ENCODE measurements around the gene TOLLIP. TPM values are rescaled to one million over a fixed set of nuclear protein-coding genes. Genes with fewer than 3 reads are reported as not detected.

Gene TOLLIP
- polyA plus RNA-seq, 2 of the 4 experiments (the other 2 are of a cell fraction) = 26.5 to 37.9 TPM

DNA sequence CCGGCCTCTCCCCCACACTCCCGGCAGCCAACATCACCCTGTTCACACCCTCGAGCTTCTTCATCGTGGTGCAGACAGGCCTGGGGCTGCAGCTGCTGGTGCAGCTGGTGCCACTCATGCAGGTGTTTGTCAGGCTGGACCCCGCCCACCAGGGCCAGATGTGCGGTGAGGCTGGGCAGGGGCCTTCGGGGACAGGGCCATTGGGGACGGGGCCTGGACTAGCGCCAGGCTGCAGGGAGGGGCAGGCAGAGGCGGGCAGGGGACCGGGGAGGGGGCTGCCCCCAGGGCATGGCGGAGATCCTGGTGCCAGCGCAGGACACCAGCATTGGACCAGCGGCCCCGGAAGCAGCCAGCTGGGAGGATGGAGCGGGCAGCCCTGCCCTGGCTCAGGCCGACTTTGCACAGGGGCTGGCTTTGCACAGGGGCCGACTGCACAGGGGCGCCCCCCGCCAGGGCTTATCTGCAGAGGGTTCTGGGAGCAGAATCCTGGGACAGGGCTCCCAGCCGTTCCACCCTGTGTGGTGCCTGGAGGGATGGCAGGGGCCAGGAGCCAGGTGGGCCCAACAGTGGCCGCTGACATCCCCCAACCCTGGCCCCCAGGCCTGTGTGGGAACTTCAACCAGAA is 77.9 kb downstream of the TOLLIP start:
- H3K4me1 ChIP-seq = 0 out of 3 replicates have a peak, but pooled peaks cover 8% of the 10 kb centered on the region
- CTCF ChIA-PET = interaction anchor here (0.8 to 4.0 kb wide), 4 partner anchors 29 to 343 kb away, joined by 3 to 14 read pairs (median 4); no protein-coding TSS in a partner anchor
- 57% methylated on average over 5 of the region's 22 CpGs for WGBS (ENCODE audit: missing lambda C conversion rate)
- no peak overlapping the region; a peak in 1 of 6 replicates for H3K27ac ChIP-seq
- no peak overlapping the region for H3K4me2 ChIP-seq
- no peak for TF ChIP-seq RFX5 (IDR thresholded peaks at IDR 0.05)
- TF ChIP-seq FOSB (CRISPR knock-in tag; IDR thresholded peaks at IDR 0.05) = no peak
- TF ChIP-seq GATA3 (IDR thresholded peaks at IDR 0.05; ENCODE audit: borderline replicate concordance) = no peak
- TF ChIP-seq, protein P1, sequence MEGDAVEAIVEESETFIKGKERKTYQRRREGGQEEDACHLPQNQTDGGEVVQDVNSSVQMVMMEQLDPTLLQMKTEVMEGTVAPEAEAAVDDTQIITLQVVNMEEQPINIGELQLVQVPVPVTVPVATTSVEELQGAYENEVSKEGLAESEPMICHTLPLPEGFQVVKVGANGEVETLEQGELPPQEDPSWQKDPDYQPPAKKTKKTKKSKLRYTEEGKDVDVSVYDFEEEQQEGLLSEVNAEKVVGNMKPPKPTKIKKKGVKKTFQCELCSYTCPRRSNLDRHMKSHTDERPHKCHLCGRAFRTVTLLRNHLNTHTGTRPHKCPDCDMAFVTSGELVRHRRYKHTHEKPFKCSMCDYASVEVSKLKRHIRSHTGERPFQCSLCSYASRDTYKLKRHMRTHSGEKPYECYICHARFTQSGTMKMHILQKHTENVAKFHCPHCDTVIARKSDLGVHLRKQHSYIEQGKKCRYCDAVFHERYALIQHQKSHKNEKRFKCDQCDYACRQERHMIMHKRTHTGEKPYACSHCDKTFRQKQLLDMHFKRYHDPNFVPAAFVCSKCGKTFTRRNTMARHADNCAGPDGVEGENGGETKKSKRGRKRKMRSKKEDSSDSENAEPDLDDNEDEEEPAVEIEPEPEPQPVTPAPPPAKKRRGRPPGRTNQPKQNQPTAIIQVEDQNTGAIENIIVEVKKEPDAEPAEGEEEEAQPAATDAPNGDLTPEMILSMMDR (IDR thresholded peaks at IDR 0.05) = no peak
- TF ChIP-seq ESRRA (IDR thresholded peaks at IDR 0.05; ENCODE audit: borderline replicate concordance, low read length) = no peak
- no peak for TF ChIP-seq MAZ (IDR thresholded peaks at IDR 0.05; ENCODE audit: borderline replicate concordance, low read depth, low read length)
- TF ChIP-seq HEYL (CRISPR knock-in tag; IDR thresholded peaks at IDR 0.05) = no peak
- TF ChIP-seq HOXB13 (CRISPR knock-in tag; IDR thresholded peaks at IDR 0.05; ENCODE audit: low read depth) = no peak
- no peak for TF ChIP-seq KDM1A (IDR thresholded peaks at IDR 0.05; ENCODE audit: low read depth)
- H3K9me3 ChIP-seq = no peaks in the 10 kb centered on the region
- DNase-seq (ENCODE audit: low read depth in 1 of 2, low spot score in 1 of 2) (no peak), FAIRE-seq (no peak), ATAC-seq (no peak)
- POLR2A ChIA-PET = no interaction called here
- no peak overlapping the region for H3K4me3 ChIP-seq

DNA sequence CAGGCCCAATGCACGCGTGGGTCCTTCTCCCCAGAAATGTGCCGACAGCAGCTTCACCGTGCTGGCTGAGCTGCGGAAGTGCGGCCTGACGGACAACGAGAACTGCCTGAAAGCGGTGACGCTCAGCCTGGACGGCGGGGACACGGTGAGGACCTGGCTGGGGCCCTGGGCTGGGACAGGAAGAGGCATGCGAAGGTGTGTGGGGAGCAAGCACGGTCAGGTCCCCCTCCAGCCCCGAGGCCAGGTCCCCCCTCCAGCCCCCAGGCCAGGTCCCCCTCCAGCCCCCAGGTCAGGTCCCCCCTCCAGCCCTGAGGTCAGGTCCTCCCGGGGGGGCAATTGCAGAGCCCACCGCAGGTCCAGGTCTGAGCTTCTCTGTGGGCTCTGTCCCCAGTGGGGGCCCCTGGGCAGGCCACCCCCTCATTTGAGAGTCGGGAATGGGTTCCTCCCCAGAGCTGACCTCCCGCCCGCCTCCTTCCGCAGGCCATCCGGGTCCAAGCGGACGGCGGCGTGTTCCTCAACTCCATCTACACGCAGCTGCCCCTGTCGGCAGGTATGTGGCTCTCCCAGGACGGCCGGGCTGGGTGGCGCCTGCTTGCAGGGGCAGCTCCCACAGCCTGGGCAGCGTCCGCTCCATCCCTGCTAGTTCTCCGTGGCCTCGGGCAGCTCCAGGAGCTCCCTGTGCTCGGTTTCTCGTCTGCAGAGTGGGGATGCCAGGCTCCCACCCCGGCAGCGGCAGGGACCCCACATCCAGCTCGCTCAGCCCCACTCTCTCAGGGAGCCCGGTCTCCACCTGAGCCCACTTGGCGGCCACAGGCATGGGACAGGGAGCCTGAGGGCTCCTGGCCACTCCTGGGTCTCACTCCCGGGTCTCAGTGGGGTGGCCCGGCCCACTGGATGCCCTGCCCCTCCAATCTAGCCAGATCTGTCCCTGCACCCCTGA is 78.7 kb downstream of the TOLLIP start:
- ChIA-PET CTCF (interaction anchor here (1.1 to 4.0 kb wide), 6 partner anchors 10 to 180 kb away, joined by 3 to 14 read pairs (median 4); no protein-coding TSS in a partner anchor), POLR2A (no interaction called here)
- 0 out of 3 replicates have a peak, but pooled peaks cover 8% of the 10 kb centered on the region for H3K4me1 ChIP-seq
- H3K4me2 ChIP-seq = no peak overlapping the region
- DNase-seq (ENCODE audit: low read depth in 1 of 2, low spot score in 1 of 2) (no peak), ATAC-seq (0 out of 6 replicates have a peak, but pooled peaks of 1 of the 2 experiments have one; percentile 4), FAIRE-seq (no peak)
- H3K9me3 ChIP-seq = no peaks in the 10 kb centered on the region
- no peak for TF ChIP-seq FOSB (CRISPR knock-in tag; IDR thresholded peaks at IDR 0.05)
- TF ChIP-seq CBX2 (IDR thresholded peaks at IDR 0.05; ENCODE audit: borderline replicate concordance, low read depth) = no peak
- no peak for TF ChIP-seq RFX5 (IDR thresholded peaks at IDR 0.05)
- TF ChIP-seq POLR2AphosphoS2 (conservative IDR thresholded peaks at IDR 0.05; ENCODE audit: low read length) = no peak
- no peak for TF ChIP-seq ESRRA (IDR thresholded peaks at IDR 0.05; ENCODE audit: borderline replicate concordance, low read length)
- no peak for TF ChIP-seq NR3C1 (IDR thresholded peaks at IDR 0.05)
- no peak for TF ChIP-seq FOXS1 (CRISPR knock-in tag; IDR thresholded peaks at IDR 0.05)
- 85% methylated on average over 31 of the region's 45 CpGs for WGBS (ENCODE audit: missing lambda C conversion rate)
- no peak overlapping the region for H3K27ac ChIP-seq
- H3K4me3 ChIP-seq = no peak overlapping the region

DNA sequence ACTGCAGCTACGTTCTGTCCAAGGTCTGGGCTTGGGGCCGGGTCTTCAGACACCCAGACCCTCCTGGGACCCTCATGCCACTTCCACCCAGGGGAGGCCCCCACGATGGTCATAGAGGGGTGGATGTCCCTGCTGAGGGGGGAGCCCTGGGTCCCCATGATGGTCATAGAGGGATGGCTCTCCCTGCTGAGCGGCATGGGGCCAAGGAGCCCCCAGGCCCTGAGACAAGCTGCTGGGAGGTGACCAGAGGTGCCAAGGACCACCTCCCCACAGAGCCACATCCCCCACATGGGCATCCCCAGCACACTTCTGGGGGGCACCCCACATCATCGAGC is 79.3 kb downstream of the TOLLIP start:
- CTCF ChIA-PET = interaction anchor here (1.1 to 4.0 kb wide), 5 partner anchors 9 to 118 kb away, joined by 3 to 14 read pairs (median 4); no protein-coding TSS in a partner anchor

More for the DNA sequence above, 79.3 kb downstream of the TOLLIP start:
- DNase-seq (ENCODE audit: low read depth in 1 of 2, low spot score in 1 of 2) (no peak), ATAC-seq (no peak), FAIRE-seq (no peak)
- no peak overlapping the region for H3K27ac ChIP-seq
- no peak overlapping the region for H3K4me2 ChIP-seq
- H3K9me3 ChIP-seq = no peaks in the 10 kb centered on the region
- H3K4me1 ChIP-seq = peaks cover 8% of the 10 kb centered on the region; the same call in 1 of the 3 replicates
- POLR2A ChIA-PET = no interaction called here
- 69% methylated on average over 4 of the region's 5 CpGs for WGBS (ENCODE audit: missing lambda C conversion rate)
- TF ChIP-seq, protein P2, sequence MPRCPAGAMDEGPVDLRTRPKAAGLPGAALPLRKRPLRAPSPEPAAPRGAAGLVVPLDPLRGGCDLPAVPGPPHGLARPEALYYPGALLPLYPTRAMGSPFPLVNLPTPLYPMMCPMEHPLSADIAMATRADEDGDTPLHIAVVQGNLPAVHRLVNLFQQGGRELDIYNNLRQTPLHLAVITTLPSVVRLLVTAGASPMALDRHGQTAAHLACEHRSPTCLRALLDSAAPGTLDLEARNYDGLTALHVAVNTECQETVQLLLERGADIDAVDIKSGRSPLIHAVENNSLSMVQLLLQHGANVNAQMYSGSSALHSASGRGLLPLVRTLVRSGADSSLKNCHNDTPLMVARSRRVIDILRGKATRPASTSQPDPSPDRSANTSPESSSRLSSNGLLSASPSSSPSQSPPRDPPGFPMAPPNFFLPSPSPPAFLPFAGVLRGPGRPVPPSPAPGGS (IDR thresholded peaks at IDR 0.05) = no peak
- no peak for TF ChIP-seq POLR2AphosphoS2 (conservative IDR thresholded peaks at IDR 0.05; ENCODE audit: low read length)
- no peak overlapping the region for H3K4me3 ChIP-seq

All from A549 (cell line).